Liver (tissue), 3 donors: ENCODE results near the gene PCYT2.

ENCODE experiments used
- EGR1 ChIP-seq, 2 donors: IDR thresholded peaks; 2 replicates each; pipeline ENCODE4 v1.6.1; 2016 to 2018; ENCODE audit warnings: antibody characterized with exemption in 2 of 2, low read depth in 2 of 2
- GABPA ChIP-seq, 2 donors: IDR thresholded peaks in 1 of 2; conservative IDR thresholded peaks in 1 of 2; 2 replicates each; pipeline ENCODE4 v1.6.1; 2016; ENCODE audit warnings: antibody characterized with exemption in 2 of 2, mild to moderate bottlenecking in 1 of 2, moderate library complexity in 1 of 2
- JUND ChIP-seq, 2 donors: IDR thresholded peaks; 2 replicates each; pipeline ENCODE4 v1.6.1; 2016; ENCODE audit warnings: antibody characterized with exemption in 2 of 2
- RAD21 ChIP-seq, 2 donors: IDR thresholded peaks; 2 replicates each; pipeline ENCODE4 v1.6.1; 2016; ENCODE audit warnings: antibody characterized with exemption in 2 of 2, mild to moderate bottlenecking in 2 of 2
- TAF1 ChIP-seq: conservative IDR thresholded peaks from 2 replicates; pipeline ENCODE4 v1.6.1; 2016; ENCODE audit warnings: antibody characterized with exemption, mild to moderate bottlenecking
- YY1 ChIP-seq: IDR thresholded peaks from 2 replicates; pipeline ENCODE4 v1.6.1; 2016; ENCODE audit warnings: antibody characterized with exemption, mild to moderate bottlenecking
- TF ChIP-seq, protein P1 (sequence below): fragments of 150-350 bp; IDR thresholded peaks from 2 replicates; pipeline ENCODE4 v1.5.1; 2017; ENCODE audit warnings: improper control_type of control experiment, low read depth, low read length; ENCODE audit not compliant: missing input control
- TF ChIP-seq, protein P2 (sequence below): IDR thresholded peaks from 2 replicates; pipeline ENCODE4 v1.6.1; 2016; ENCODE audit warnings: antibody characterized with exemption
- TF ChIP-seq, protein P3 (sequence below): IDR thresholded peaks from 2 replicates; pipeline ENCODE4 v1.6.1; 2016; ENCODE audit warnings: antibody characterized with exemption
- TF ChIP-seq, protein P4 (sequence below): IDR thresholded peaks from 2 replicates; pipeline ENCODE4 v1.6.1; 2016; ENCODE audit warnings: antibody characterized with exemption
- donor health status: healthy.
- donor health status: healthy.

DNA sequence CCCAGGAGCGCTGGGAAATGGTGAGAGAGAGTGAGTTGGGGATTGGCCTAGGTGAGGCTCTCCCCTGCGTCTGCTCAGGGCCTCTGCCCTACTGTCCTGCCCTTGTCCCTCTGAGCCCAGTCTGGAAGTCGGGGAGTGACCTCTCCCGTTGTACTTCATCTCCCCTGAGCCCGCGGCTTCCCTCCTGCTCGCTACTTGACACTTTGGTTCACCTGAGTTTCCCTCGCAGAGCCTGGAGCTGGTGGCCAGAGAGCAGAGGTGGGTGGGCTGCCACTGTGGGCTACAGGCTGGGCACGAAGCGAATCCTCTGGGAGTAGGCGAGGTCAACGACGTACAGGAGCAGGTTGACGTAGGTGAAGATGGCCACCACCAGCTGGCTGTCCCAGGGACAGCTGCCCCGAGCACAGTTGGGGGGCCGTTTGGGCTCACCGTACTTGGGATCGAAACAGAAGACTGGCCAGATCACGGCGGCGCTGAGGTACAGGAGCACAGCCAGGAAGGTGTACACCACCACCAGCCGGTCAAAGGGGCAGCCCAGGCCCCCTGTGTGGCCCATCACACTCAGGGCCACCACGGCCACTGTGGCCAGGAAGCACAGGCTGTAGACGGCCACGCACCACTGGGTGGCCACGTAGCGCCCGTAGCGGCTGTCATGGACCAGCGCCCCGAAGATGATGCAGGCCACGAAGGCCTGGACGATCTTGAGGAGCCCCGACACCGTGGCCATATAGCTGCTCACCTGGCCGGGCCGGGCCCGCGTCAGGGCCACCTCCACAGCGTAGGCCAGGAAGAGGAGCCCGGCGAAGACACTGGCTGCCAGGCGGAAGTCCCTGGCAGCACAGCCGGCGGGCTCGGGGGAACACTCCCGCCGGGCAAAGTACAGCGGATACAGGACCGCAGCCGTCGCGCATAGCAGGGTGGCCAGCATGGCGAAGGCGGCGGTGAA, 29.6 kb upstream of the PCYT2 start:
- TF ChIP-seq, protein P1, sequence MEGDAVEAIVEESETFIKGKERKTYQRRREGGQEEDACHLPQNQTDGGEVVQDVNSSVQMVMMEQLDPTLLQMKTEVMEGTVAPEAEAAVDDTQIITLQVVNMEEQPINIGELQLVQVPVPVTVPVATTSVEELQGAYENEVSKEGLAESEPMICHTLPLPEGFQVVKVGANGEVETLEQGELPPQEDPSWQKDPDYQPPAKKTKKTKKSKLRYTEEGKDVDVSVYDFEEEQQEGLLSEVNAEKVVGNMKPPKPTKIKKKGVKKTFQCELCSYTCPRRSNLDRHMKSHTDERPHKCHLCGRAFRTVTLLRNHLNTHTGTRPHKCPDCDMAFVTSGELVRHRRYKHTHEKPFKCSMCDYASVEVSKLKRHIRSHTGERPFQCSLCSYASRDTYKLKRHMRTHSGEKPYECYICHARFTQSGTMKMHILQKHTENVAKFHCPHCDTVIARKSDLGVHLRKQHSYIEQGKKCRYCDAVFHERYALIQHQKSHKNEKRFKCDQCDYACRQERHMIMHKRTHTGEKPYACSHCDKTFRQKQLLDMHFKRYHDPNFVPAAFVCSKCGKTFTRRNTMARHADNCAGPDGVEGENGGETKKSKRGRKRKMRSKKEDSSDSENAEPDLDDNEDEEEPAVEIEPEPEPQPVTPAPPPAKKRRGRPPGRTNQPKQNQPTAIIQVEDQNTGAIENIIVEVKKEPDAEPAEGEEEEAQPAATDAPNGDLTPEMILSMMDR: no peak
- TF ChIP-seq EGR1 (IDR thresholded peaks at IDR 0.05; ENCODE audit: low read depth in 2 of 2) (no peak), GABPA (IDR thresholded peaks at IDR 0.05 in 1 of 2, conservative IDR thresholded peaks at IDR 0.05 in 1 of 2) (no peak), RAD21 (IDR thresholded peaks at IDR 0.05) (no peak), YY1 (no peak), TAF1 (no peak), JUND (IDR thresholded peaks at IDR 0.05) (no peak)
- TF ChIP-seq, protein P2, sequence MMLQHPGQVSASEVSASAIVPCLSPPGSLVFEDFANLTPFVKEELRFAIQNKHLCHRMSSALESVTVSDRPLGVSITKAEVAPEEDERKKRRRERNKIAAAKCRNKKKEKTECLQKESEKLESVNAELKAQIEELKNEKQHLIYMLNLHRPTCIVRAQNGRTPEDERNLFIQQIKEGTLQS: no peak
- TF ChIP-seq, protein P3, sequence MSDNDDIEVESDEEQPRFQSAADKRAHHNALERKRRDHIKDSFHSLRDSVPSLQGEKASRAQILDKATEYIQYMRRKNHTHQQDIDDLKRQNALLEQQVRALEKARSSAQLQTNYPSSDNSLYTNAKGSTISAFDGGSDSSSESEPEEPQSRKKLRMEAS: no peak
- TF ChIP-seq, protein P4, sequence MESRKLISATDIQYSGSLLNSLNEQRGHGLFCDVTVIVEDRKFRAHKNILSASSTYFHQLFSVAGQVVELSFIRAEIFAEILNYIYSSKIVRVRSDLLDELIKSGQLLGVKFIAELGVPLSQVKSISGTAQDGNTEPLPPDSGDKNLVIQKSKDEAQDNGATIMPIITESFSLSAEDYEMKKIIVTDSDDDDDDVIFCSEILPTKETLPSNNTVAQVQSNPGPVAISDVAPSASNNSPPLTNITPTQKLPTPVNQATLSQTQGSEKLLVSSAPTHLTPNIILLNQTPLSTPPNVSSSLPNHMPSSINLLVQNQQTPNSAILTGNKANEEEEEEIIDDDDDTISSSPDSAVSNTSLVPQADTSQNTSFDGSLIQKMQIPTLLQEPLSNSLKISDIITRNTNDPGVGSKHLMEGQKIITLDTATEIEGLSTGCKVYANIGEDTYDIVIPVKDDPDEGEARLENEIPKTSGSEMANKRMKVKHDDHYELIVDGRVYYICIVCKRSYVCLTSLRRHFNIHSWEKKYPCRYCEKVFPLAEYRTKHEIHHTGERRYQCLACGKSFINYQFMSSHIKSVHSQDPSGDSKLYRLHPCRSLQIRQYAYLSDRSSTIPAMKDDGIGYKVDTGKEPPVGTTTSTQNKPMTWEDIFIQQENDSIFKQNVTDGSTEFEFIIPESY: no peak
